ENCODE measurements around the gene PHETA1. TPM values are rescaled to one million over a fixed set of nuclear protein-coding genes. Genes with fewer than 3 reads are reported as not detected.
"Not testable (repeated sequence)": the region's sequence is repeated elsewhere in the genome, so short reads cannot be mapped to it uniquely, and the experiment has no call there.

PHETA1 gene
- polyA plus RNA-seq, 3 donors: 7.5 to 14.6 (median 7.5) TPM

DNA sequence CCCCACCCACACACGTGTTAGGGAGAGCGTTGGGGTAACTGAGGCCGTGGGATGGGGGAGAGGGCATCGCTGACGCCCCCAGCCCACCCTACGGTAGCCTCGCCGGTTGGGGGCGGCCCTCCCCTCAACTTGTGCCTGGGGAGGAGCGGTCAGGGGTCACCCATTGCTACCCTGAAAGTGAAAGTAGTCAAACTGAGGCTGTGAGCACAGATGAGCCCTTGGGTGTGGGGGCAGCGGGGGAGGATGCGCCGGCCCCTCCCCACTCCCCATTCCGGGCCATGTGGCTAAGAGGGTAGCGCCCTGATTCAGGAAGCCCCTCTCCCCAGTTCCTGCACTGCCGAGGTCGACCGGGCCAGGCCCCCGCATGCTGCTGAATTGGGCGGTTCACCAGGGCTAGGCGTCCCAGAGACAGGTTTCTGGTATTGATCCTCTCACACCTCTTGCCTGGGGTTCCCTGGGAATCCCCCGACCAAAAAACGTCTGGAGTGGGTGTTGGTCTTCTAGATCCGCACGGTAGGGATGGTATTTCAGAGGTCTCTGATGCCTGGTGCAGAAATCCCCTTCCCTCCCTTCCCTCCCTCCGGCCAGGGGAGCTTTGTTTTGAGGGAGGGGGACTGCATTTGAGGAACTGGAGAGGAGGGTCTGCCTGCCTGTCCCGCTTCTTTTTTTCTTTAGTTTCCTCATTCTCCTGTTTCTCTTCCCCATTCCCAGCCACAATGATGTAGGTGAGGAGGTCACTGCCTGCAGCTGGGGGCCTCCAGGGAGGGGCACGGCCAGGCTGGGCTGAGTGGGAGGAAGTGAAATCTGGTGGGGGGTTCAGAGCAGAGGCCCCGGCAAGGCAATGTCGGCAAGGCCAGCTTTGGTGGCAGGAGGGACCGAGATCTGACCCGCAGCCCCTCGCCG, 37.8 kb upstream of the PHETA1 start:
- 6 to 13% (median 8%) methylated on average over 33 to 34 of the region's 34 CpGs for WGBS, 3 donors
- H3K27ac ChIP-seq (ENCODE audit: low read depth, low read length): peak overlapping the region; percentile 30

- H3K27ac ChIP-seq (ENCODE audit: low read depth, low read length): peak within 1 kb of the TSS; percentile 55
- WGBS, 3 donors: 0 to 1% (median 1%) methylated on average over 57 to 80 of the region's 80 CpGs
These were observed 37.1 kb upstream of the PHETA1 start, which contains the start of gene SH2B3 for GRCh38 chr12:111405859-111406473. Gene SH2B3, plus strand, starts transcription at chr12:111405923. Its CDS starts 12,223 bp downstream, at chr12:111418146.

- 0 to 1% (median 1%) methylated on average over 55 to 59 of the region's 59 CpGs for WGBS, 3 donors
- H3K27ac ChIP-seq (ENCODE audit: low read depth, low read length): peak overlapping the region; percentile 55
These were observed 36.4 kb upstream of the PHETA1 start for GRCh38 chr12:111405149-111405858.

GRCh38 chr12:111404362-111405148, 35.7 kb upstream of the PHETA1 start:
- H3K27ac ChIP-seq (ENCODE audit: low read depth, low read length): no peak overlapping the region
- 28 to 30% (median 29%) methylated on average over 20 to 21 of the region's 21 CpGs for WGBS, 3 donors

DNA sequence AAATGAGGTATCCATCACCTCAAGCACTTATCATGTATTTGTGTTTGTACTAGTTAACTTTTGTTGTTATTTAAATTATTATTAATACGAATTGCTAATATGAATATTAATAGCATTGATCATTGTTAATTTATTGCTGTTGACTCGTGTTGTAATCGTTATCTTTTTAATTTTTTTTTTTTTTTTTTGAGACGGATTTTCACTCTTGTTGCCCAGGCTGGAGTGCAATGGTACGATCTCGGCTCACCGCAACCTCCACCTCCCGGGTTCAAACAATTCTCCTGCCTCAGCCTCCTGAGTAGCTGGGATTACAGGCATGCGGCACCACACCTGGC, 33.6 kb upstream of the PHETA1 start:
- H3K27ac ChIP-seq (ENCODE audit: low read depth, low read length): not testable (repeated sequence)
- 69 to 75% (median 70%) methylated on average over 9 of the region's 9 CpGs for WGBS, 3 donors

GRCh38 chr12:111401167-111401605, 32.3 kb upstream of the PHETA1 start:
- no peak overlapping the region for H3K27ac ChIP-seq (ENCODE audit: low read depth, low read length)
- 82 to 95% (median 93%) methylated on average over 6 of the region's 6 CpGs for WGBS, 3 donors

DNA sequence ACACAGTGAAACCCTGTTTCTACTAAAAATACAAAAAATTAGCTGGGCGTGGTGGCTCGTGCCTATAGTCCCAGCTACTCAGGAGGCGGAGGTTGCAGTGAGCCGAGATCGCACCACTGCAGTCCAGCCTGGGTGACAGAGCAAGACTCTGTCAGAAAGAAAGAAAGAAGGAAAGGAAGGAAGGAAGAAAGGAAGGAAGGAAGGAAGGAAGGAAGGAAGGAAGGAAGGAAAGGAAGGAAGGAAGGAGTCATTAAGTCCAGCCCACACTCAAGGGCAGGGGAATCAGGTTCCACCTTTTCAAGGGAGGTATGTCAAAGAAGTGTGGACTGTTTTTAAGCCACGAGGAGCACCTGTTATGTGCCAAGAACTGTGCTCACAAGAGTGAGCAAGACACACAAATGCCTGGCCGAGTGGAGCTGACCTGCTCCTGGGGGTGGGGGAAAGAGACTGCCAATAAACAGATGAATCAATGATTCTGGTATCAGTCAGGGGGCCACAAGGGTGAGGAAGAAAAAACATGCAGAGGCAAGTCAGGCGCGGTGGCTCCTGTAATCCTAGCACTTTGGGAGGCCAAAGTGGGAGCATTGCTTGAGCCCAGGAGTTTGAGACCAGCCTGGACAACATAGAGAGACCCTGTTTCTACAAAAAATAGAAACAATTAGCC, 31.0 kb upstream of the PHETA1 start:
- WGBS, 3 donors: 81 to 92% (median 88%) methylated on average over 9 of the region's 9 CpGs
- not testable (repeated sequence) for H3K27ac ChIP-seq (ENCODE audit: low read depth, low read length)

DNA sequence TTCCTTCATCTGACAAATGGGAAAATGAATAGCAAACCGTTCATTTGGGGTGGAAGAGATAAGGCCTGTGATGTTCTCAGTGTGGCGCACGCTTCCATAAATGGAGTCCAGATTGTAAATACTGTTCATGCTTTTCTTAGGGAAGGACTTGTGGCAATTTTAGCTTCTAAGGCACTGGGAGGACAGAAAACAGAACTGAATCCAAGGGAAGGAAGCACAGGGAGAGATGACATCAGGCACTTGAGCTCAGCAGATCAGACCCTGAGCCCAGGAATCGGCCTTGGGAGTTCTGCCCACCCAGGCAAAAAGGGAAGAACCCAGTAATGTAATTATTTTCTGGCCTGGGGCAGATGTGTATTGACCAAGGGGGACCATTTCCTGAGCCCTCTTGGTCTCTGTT, 29.6 kb upstream of the PHETA1 start:
- 72 to 90% (median 74%) methylated on average over 4 of the region's 4 CpGs for WGBS, 3 donors
- no peak overlapping the region for H3K27ac ChIP-seq (ENCODE audit: low read depth, low read length)

- no peak overlapping the region for H3K27ac ChIP-seq (ENCODE audit: low read depth, low read length)
- 6 to 9% (median 6%) methylated on average over 34 of the region's 34 CpGs for WGBS, 3 donors
These were observed 28.0 kb upstream of the PHETA1 start for GRCh38 chr12:111396726-111397445.

GRCh38 chr12:111396271-111396670, 27.4 kb upstream of the PHETA1 start:
- WGBS, 3 donors: 87 to 90% (median 88%) methylated on average over 7 of the region's 7 CpGs

DNA sequence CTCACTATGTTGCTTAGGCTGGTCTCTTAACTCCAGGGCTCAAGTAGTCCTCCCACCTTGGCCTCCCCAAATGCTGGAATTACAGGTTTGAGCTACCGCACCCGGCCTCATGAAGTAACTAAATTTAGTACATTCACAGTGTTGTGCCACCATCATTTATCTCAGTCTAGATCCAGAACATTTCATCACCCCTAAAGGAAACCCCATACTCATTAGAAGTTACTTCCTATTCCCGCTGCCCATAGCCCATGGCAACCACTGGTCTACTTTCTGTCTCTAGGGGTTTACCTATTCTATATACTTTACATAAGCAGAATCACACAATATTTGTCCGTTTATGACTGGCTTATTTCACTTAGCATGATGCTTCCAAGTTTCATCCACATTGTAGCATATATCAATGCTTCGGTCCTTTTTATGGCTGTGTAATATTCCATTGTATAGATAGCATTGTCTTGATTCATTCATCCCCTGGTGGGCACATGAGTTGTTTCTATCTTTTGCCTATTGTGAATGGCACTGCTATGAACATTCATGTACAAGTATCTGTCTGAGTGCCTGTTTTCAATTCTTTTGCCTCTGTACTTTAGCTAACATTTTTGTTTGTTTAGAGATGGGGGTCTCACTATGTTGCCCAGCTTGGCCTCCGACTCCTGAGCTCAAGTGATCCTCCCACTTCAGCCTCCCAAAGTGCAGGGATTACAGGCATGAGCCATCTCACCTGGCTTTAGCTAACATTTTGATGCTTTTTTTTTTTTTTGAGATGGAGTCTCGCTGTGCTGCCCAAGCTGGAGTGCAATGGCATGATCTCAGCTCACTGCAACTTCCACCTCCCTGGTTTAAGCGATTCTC, 26.7 kb upstream of the PHETA1 start:
- H3K27ac ChIP-seq (ENCODE audit: low read depth, low read length): no peak overlapping the region
- 77 to 81% (median 80%) methylated on average over 8 of the region's 8 CpGs for WGBS, 3 donors

More at GRCh38 chr12:111396271-111396670, 27.4 kb upstream of the PHETA1 start:
- not testable (repeated sequence) for H3K27ac ChIP-seq (ENCODE audit: low read depth, low read length)

- WGBS, 3 donors: 81 to 86% (median 85%) methylated on average over 8 of the region's 8 CpGs
These were observed 25.6 kb upstream of the PHETA1 start for GRCh38 chr12:111394480-111394879.

DNA sequence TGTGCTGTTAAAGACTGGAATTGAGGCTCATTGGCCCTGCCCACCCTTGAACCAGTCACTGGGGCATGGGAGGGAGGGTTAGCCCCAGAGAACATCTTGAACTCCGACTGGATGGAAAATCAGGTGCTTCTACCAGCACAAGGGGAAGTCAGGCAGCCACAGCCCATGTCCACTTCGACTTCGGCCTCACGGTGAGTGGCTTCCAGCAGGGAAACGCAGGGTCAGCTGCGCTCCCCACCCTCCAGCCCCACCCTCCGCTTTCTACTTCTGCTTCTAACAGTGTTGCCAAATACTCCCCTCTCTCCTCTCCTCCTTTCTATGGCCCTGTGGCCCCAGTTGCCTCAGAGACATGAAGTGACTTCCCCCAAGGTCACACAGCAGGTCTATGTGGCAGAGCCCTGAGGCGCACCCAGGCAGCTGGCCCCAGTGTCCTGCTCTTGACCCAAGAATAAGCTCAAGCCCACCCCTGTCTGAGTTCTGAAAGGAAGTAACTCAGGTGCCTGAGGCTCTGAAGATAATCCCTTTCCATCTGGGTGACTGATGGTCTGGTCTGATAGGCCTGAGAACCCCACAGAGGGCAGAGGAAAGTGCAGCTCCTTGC, 24.9 kb upstream of the PHETA1 start:
- H3K27ac ChIP-seq (ENCODE audit: low read depth, low read length): no peak overlapping the region

More at GRCh38 chr12:111394480-111394879, 25.6 kb upstream of the PHETA1 start:
- no peak overlapping the region for H3K27ac ChIP-seq (ENCODE audit: low read depth, low read length)

GRCh38 chr12:111390910-111391309, 22.0 kb upstream of the PHETA1 start:
- H3K27ac ChIP-seq (ENCODE audit: low read depth, low read length): no peak overlapping the region
- 83 to 90% (median 84%) methylated on average over 9 of the region's 9 CpGs for WGBS, 3 donors

More for the DNA sequence above, 24.9 kb upstream of the PHETA1 start:
- WGBS, 3 donors: 46 to 89% (median 50%) methylated on average over 8 of the region's 8 CpGs

- H3K27ac ChIP-seq (ENCODE audit: low read depth, low read length): no peak overlapping the region
- WGBS, 3 donors: 67 to 80% (median 76%) methylated on average over 7 of the region's 7 CpGs
These were observed 20.7 kb upstream of the PHETA1 start for GRCh38 chr12:111389635-111390034.
